HEK293 (cell line): ENCODE measurements around the gene PARD3.

Source experiments
- ZNF239 ChIP-seq: fragments of 450-650 bp; formaldehyde crosslinking; IDR thresholded peaks from 2 replicates; pipeline ENCODE4 v1.5.1; 2016; ENCODE audit warnings: missing biosample characterization, missing genetic modification characterization
- ZNF530 ChIP-seq: fragments of 450-650 bp; formaldehyde crosslinking; IDR thresholded peaks from 2 replicates; pipeline ENCODE4 v1.5.1; 2016; ENCODE audit warnings: low read depth, missing biosample characterization, missing genetic modification characterization

GRCh38 chr10:34596351-34596750 lies 218.7 kb downstream of the PARD3 start:
- TF ChIP-seq ZNF530 (tag by site-specific recombination) (no peak), ZNF239 (tag by site-specific recombination) (no peak)
